Measurements from ENCODE around the gene VWC2L.

- TF ChIP-seq BRCA1 (IDR thresholded peaks at IDR 0.05; ENCODE audit: low read depth, low read length) (no peak), POLR2A (IDR thresholded peaks at IDR 0.05; ENCODE audit: low read depth, low read length) (no peak), EP300 (IDR thresholded peaks at IDR 0.05; ENCODE audit: borderline replicate concordance in 1 of 2, control insufficient read depth in 1 of 2, low read depth in 2 of 2, low read length in 2 of 2) (no peak), ZNF274 (IDR thresholded peaks at IDR 0.05; ENCODE audit: insufficient read depth, insufficient read length) (no peak), REST (IDR thresholded peaks at IDR 0.05; ENCODE audit: low read depth, low read length) (no peak), STAT3 (IDR thresholded peaks at IDR 0.05; ENCODE audit: low read depth, low read length) (no peak), FOXM1 (IDR thresholded peaks at IDR 0.05; ENCODE audit: low read depth, low read length) (no peak)
- TF ChIP-seq, protein P1, sequence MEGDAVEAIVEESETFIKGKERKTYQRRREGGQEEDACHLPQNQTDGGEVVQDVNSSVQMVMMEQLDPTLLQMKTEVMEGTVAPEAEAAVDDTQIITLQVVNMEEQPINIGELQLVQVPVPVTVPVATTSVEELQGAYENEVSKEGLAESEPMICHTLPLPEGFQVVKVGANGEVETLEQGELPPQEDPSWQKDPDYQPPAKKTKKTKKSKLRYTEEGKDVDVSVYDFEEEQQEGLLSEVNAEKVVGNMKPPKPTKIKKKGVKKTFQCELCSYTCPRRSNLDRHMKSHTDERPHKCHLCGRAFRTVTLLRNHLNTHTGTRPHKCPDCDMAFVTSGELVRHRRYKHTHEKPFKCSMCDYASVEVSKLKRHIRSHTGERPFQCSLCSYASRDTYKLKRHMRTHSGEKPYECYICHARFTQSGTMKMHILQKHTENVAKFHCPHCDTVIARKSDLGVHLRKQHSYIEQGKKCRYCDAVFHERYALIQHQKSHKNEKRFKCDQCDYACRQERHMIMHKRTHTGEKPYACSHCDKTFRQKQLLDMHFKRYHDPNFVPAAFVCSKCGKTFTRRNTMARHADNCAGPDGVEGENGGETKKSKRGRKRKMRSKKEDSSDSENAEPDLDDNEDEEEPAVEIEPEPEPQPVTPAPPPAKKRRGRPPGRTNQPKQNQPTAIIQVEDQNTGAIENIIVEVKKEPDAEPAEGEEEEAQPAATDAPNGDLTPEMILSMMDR (IDR thresholded peaks at IDR 0.05 in 2 of 3, conservative IDR thresholded peaks at IDR 0.05 in 1 of 3; ENCODE audit: control insufficient read depth in 2 of 3, extremely low read depth in 1 of 3, insufficient read depth in 1 of 3, low read depth in 3 of 3, low read length in 3 of 3): no peak
Observed at GRCh38 chr2:214504599-214505376, 93.9 kb downstream of the VWC2L start.
